Measurements from ENCODE around the gene ABLIM2. TPM values are rescaled to one million over a fixed set of nuclear protein-coding genes. Genes with fewer than 3 reads are reported as not detected.

The ABLIM2 gene
- total RNA-seq, 2 experiments from 2014 or later, result 0.32 to 0.54 TPM

DNA sequence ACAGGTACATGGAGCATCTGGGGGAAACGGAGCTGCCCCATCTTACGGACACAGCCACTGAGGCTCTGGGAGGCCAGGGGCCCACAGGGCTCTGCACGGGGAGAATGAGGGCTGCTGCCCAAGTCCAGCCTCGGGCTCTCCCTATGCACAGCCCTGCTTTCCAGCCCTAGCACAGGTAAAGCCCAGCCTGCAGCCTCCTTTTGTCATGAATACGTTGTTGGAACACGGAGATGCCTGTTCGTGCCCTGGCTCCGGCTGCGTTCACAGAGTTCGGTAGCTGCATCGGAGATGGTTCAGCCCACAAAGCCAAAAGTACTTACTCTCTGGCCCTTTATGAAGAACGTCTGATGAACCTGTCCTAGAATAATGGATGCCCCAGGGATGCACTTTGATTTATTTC lies 150.2 kb downstream of the ABLIM2 start:
- TF ChIP-seq, protein P1, sequence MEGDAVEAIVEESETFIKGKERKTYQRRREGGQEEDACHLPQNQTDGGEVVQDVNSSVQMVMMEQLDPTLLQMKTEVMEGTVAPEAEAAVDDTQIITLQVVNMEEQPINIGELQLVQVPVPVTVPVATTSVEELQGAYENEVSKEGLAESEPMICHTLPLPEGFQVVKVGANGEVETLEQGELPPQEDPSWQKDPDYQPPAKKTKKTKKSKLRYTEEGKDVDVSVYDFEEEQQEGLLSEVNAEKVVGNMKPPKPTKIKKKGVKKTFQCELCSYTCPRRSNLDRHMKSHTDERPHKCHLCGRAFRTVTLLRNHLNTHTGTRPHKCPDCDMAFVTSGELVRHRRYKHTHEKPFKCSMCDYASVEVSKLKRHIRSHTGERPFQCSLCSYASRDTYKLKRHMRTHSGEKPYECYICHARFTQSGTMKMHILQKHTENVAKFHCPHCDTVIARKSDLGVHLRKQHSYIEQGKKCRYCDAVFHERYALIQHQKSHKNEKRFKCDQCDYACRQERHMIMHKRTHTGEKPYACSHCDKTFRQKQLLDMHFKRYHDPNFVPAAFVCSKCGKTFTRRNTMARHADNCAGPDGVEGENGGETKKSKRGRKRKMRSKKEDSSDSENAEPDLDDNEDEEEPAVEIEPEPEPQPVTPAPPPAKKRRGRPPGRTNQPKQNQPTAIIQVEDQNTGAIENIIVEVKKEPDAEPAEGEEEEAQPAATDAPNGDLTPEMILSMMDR (IDR thresholded peaks at IDR 0.05), result no peak
- Mint-ChIP-seq H3K4me3 (no peak overlapping the region), H3K36me3 (ENCODE audit: low read depth) (no peaks in the 10 kb centered on the region), H3K4me1 (ENCODE audit: low read depth) (no peaks in the 10 kb centered on the region), H3K27me3 (no peaks in the 10 kb centered on the region), H3K27ac (no peak overlapping the region), H3K9me3 (no peaks in the 10 kb centered on the region)
- intact Hi-C loops (cut with micrococcal nuclease), result no loop called here
- CTCF ChIA-PET, result interaction anchor here (0.6 kb wide), 1 partner anchor 20 kb away, joined by 3 read pairs; no protein-coding TSS in a partner anchor
- POLR2A ChIA-PET, result no interaction called here
- no peak for ATAC-seq
- no peak for DNase-seq

DNA sequence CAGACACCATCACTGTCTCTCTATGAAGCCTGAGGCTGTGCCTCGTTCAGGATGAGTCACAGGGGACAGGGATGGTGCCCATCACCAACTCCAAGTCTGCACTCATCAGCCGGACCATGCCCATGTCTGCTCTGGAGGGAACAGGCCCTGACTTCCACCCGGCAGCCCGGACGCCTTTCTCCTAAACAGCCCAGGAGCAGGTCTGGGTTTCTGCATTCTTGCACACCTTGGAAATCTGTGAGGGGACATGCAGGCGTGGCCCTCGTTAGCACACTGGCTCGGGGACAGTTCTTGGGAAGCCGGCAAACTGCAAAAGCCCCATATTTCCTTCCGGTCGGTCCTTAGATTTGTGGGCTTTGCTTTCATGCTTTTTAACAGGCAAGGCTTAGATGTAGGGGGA lies 151.0 kb downstream of the ABLIM2 start:
- Mint-ChIP-seq H3K4me1 (ENCODE audit: low read depth) (no peaks in the 10 kb centered on the region), H3K9me3 (no peaks in the 10 kb centered on the region), H3K27ac (no peak overlapping the region), H3K27me3 (no peaks in the 10 kb centered on the region), H3K36me3 (ENCODE audit: low read depth) (no peaks in the 10 kb centered on the region), H3K4me3 (no peak overlapping the region)
- no peak for ATAC-seq
- TF ChIP-seq, protein P1 (IDR thresholded peaks at IDR 0.05), result no peak
- ChIA-PET CTCF (no interaction called here), POLR2A (no interaction called here)
- intact Hi-C loops (cut with micrococcal nuclease), result no loop called here
- DNase-seq, result no peak

DNA sequence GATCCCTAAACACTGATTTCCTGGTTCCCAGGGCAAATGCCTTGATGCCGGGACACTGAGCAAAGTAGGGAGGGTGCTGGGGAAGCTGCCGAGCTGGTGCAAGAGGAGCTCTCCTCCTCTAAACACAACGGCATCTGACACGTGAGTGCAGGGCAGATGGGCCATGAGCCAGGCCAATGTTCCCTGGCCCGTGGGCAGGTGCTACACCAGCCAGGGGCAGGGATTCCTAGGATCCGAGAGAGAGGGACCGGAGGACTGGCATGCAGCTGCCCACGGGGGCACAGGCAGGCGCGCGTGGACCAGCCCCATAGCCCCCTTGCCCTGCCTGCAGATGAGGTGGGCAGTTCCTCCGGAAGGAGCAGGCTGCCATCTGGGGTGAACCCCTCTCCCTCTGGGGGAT lies 152.1 kb downstream of the ABLIM2 start:
- Mint-ChIP-seq H3K27ac (no peak overlapping the region), H3K4me3 (no peak overlapping the region), H3K4me1 (ENCODE audit: low read depth) (no peaks in the 10 kb centered on the region), H3K9me3 (no peaks in the 10 kb centered on the region), H3K36me3 (ENCODE audit: low read depth) (no peaks in the 10 kb centered on the region), H3K27me3 (no peaks in the 10 kb centered on the region)
- TF ChIP-seq, protein P1 (IDR thresholded peaks at IDR 0.05), result no peak
- ATAC-seq, result no peak
- intact Hi-C loops (cut with micrococcal nuclease), result no loop called here
- POLR2A ChIA-PET, result no interaction called here
- CTCF ChIA-PET, result no interaction called here
- no peak for DNase-seq

DNA sequence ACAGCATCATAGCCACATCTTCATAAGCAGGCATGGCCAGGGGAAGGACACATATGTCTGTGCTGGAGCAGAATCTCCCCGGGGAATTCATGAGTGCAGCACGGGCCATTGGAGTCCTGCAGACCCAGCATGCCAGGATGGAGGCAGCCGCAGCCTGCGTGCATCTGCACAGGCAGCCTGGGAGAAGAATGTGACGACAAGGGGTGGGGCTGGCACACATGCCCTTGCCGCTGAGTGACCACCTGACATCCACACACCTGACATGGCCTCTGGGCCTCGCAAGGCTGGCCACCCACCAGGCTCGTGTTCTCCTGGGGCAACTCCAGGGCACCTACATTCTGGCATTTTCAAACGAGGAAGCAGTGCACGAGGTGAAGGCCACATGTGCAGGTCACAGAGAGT lies 152.8 kb downstream of the ABLIM2 start:
- ChIA-PET POLR2A (no interaction called here), CTCF (no interaction called here)
- DNase-seq (no peak), ATAC-seq (no peak)
- H3K4me3 Mint-ChIP-seq, result no peak overlapping the region
- H3K27ac Mint-ChIP-seq, result no peak overlapping the region
- H3K27me3 Mint-ChIP-seq, result no peaks in the 10 kb centered on the region
- H3K36me3 Mint-ChIP-seq (ENCODE audit: low read depth), result no peaks in the 10 kb centered on the region
- H3K9me3 Mint-ChIP-seq, result no peaks in the 10 kb centered on the region
- no peaks in the 10 kb centered on the region for H3K4me1 Mint-ChIP-seq (ENCODE audit: low read depth)
- intact Hi-C loops (cut with micrococcal nuclease), result no loop called here
- TF ChIP-seq, protein P1 (IDR thresholded peaks at IDR 0.05), result no peak

DNA sequence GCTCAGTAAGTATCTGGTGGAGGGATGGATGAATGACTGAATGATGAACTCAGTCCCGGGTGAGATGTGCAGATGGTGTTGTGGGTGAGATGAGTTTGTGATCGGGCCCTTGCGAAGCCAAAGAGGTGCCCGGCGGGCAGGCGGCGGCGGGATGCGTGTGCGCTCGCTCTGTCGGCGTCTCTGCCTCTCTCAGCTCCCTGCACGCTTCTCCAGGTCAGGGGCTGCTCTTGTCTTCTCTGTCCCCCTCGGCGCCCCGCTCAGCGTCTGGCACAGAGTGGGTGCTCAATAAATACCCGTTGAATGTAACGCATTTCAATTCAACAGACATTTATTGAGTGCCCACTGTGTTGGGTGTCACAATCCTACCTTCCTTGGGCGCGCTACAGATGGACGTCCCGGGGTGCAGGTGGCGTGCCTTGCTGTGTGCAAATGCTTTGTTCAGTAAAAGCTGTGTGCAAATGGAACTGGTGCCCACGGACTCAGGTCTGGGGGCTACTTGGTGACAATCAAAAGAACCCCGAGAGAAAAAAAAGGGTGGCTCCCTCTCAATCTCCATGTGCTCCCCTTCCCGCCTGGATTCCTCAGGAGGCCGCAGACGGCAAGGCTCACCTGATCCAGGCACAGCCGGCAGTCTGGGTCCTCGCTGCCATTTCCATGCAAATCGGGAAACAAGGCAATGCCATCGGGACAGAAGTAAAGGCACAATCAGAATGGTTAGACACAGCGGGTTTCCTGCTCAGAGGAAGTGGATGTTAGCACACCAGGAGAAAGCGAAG lies 153.4 kb downstream of the ABLIM2 start:
- no peak overlapping the region for H3K4me3 Mint-ChIP-seq
- ChIA-PET CTCF (no interaction called here), POLR2A (no interaction called here)
- no peaks in the 10 kb centered on the region for H3K36me3 Mint-ChIP-seq (ENCODE audit: low read depth)
- no peaks in the 10 kb centered on the region for H3K9me3 Mint-ChIP-seq
- intact Hi-C loops (cut with micrococcal nuclease), result no loop called here
- H3K27ac Mint-ChIP-seq, result no peak overlapping the region
- DNase-seq, result no peak
- H3K27me3 Mint-ChIP-seq, result no peaks in the 10 kb centered on the region
- ATAC-seq, result no peak
- no peaks in the 10 kb centered on the region for H3K4me1 Mint-ChIP-seq (ENCODE audit: low read depth)
- TF ChIP-seq, protein P1 (IDR thresholded peaks at IDR 0.05), result no peak

All from activated CD8-positive, alpha-beta T cell treated with anti-CD3 and anti-CD28 coated beads for 36 hours (primary cell).